Neutrophil (primary cell): Measurements from ENCODE around the gene MLLT6.

ENCODE experiments used
- H3K27ac ChIP-seq: fragments of 200-600 bp; sonication (generic); 2 replicates; pipeline ENCODE4 v1.5.1; 2016; ENCODE audit warnings: mild to moderate bottlenecking, moderate library complexity
- H3K27me3 ChIP-seq: fragments of 200-600 bp; sonication (generic); 2 replicates; pipeline ENCODE4 v1.6.0; 2016; ENCODE audit warnings: mild to moderate bottlenecking
- H3K36me3 ChIP-seq: fragments of 200-600 bp; sonication (generic); 2 replicates; pipeline ENCODE4 v1.5.1; 2017
- H3K4me1 ChIP-seq, 2 experiments: fragments of 200-600 bp in 1 of 2; sonication (generic) in 1 of 2; 1 replicate in 1 of 2; 2 replicates in 1 of 2; pipeline versions ENCODE4 v1.5.1 to v1.6.1; 2013 to 2016; ENCODE audit warnings: low read depth in 1 of 2, low read length in 1 of 2, mild to moderate bottlenecking in 1 of 2, moderate library complexity in 1 of 2; ENCODE audit not compliant: control insufficient read depth in 1 of 2, insufficient read depth in 1 of 2
- H3K4me3 ChIP-seq, 2 experiments: fragments of 200-600 bp in 1 of 2; sonication (generic) in 1 of 2; 1 replicate in 1 of 2; 2 replicates in 1 of 2; pipeline ENCODE4 v1.5.1; 2013 to 2016; ENCODE audit warnings: low read depth in 1 of 2, low read length in 1 of 2, mild to moderate bottlenecking in 1 of 2, moderate library complexity in 1 of 2
- H3K9me3 ChIP-seq: fragments of 200-600 bp; sonication (generic); 2 replicates; pipeline ENCODE4 v1.5.1; 2016
- TF ChIP-seq, protein P1 (sequence below): fragments of 200-600 bp; sonication (generic); IDR thresholded peaks from 2 replicates; pipeline ENCODE4 v1.5.1; 2016; ENCODE audit warnings: antibody characterized with exemption

Gene MLLT6

DNA sequence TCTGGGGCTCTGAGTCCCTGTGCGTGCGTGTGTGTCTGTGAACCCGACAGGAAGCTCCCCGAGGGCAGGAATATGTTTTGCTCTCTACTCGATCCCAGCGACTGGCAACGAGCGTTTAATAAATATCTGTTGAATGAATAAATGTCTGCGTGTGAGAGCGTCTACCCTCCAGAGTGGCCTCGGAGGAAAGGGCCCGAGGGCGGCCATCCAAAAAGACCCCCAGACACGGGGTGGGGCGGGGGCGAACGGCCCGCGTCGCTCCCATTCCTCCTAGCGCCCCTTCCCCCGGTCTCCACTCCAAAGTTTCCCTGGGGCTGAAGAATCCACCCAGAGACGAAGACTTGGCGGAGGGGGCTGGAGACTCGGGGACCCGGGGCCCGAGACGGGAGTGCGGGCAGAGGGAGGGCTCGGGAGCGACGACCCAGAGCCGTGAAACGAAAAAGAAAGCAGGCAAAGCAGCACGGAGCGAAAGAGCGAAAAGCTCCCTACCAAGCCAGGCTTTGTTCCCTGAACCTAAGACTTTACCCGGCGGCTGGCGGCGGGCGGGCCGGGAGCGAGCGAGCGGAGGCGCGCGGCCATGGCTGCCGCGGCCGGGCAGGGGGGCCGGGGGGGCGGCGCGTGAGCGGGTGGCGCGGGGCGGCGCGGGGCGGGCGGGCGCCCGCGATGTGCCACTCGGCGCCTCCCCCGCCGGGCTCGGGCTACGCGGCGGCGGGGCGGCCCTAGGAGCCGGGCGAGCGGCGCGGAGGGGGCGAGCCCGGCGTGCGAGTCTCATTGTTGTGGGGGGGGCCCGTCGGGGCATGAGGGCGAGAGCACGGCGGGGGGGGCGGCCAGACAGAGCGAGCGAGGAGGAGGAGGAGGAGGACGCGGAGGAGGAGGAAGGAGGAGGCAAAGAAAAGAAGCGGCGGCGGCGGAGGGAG, at the start of gene MLLT6:
TSS of gene MLLT6 (plus strand) at position 668 of the 917 bp plus-strand sequence. CDS start 360 bp downstream, outside the sequence.
- Histone ChIP-seq H3K27ac (peak within 1 kb of the TSS; percentile 93), H3K36me3 (peaks cover 12% of the 10 kb centered on the region), H3K9me3 (no peaks in the 10 kb centered on the region), H3K27me3 (peaks cover 14% of the 10 kb centered on the region), H3K4me1 (peaks cover 54 to 62% of the 10 kb centered on the region in 2 experiments), H3K4me3 (peak within 1 kb of the TSS; percentile 86 to 93)
- TF ChIP-seq, protein P1, sequence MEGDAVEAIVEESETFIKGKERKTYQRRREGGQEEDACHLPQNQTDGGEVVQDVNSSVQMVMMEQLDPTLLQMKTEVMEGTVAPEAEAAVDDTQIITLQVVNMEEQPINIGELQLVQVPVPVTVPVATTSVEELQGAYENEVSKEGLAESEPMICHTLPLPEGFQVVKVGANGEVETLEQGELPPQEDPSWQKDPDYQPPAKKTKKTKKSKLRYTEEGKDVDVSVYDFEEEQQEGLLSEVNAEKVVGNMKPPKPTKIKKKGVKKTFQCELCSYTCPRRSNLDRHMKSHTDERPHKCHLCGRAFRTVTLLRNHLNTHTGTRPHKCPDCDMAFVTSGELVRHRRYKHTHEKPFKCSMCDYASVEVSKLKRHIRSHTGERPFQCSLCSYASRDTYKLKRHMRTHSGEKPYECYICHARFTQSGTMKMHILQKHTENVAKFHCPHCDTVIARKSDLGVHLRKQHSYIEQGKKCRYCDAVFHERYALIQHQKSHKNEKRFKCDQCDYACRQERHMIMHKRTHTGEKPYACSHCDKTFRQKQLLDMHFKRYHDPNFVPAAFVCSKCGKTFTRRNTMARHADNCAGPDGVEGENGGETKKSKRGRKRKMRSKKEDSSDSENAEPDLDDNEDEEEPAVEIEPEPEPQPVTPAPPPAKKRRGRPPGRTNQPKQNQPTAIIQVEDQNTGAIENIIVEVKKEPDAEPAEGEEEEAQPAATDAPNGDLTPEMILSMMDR = no peak

DNA sequence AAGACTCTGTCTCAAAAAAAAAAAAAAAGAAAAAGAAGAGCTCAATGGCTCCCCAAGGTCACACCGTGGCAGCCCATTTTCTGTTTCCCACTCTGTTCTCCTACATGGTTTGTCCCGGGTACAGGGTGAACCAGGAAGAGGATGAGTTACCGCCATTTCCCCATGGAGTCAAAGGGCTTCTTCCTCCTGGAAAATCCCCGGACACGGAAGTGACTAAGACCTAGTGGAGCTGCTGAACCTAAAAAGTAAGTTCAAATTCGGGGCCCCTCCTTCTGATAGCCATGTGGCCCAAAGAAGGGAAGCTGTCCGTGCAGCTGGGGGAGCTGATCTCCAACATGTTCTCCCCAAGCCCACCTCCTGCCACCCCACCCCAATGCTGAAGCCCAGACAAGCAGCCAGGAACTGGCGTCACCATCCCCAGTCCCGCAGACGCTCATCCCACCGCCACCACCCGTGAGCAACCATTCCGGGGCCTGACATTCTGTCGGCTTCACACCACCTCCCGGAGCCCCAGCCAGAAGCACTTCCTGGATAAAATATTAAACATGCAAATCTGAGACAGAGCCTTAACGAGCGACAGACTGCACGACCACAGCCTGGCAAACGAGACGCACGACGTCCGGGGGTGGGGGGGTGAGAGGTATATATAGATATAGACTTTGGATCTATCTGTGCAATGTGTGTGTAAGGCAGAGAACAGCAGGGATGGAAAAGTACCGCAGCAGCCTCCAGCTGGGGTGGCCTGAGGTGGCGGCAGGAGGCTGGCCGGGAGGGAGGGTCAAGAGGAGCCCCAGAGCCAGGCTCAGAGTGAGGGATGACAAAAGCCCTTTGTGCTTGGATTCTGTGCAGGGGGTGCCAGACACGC, 47.9 kb upstream of the MLLT6 start:
- TF ChIP-seq, protein P1 = no peak
- Histone ChIP-seq H3K4me3 (no peak overlapping the region), H3K27me3 (peaks cover 77% of the 10 kb centered on the region)

DNA sequence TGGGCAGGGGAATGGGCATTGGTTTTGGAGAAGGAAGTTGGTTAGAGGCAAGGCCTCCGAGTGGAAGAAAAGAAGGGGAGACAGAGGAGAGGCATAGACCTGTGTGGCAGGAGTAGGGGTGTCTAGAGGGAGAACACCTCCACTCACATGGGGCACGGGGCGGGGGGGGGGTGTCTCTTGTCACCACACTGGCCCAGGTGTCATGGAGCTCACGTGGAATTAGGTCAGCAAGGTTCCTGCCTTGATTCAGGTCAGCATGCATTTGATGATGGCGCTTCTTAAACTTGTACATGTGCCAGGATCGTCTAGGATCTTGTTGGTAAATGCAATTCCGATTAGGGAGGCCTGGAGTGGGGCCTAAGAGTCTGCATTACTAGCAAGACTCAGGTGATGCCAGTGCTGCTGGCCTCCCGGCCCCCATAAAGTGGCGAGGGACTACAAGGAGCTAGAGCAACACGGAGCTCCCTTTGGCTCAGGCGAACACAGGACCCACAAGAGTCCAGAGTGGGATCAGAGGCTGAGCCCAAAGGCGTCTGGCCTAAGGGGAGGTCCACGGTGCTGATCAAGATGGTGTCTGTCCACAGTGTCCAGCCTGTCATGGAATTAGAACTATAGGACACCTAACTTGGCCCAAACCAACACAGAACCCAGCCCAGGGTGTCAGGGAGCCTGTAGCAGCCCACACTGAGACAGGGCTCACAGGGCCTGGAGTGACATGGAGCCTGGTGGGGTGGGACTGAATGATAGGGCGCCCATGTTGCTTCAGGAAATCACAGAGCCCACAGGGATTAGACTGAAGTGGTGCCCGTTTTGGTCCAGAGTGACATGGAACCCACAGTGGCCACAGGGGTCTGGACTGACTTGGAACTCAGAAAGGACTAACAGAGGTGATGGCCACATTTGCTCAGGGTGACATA, 47.0 kb upstream of the MLLT6 start:
- no peaks in the 10 kb centered on the region for H3K36me3 ChIP-seq
- H3K9me3 ChIP-seq = no peaks in the 10 kb centered on the region
- no peak overlapping the region for H3K4me3 ChIP-seq
- H3K27ac ChIP-seq = no peak overlapping the region
- no peaks in the 10 kb centered on the region for H3K4me1 ChIP-seq
- H3K27me3 ChIP-seq = peaks cover 85% of the 10 kb centered on the region
- TF ChIP-seq, protein P1 = no peak

More for the DNA sequence above, 47.9 kb upstream of the MLLT6 start:
- no peaks in the 10 kb centered on the region for H3K36me3 ChIP-seq
- no peaks in the 10 kb centered on the region for H3K4me1 ChIP-seq
- no peak overlapping the region for H3K27ac ChIP-seq
- H3K9me3 ChIP-seq = no peaks in the 10 kb centered on the region

DNA sequence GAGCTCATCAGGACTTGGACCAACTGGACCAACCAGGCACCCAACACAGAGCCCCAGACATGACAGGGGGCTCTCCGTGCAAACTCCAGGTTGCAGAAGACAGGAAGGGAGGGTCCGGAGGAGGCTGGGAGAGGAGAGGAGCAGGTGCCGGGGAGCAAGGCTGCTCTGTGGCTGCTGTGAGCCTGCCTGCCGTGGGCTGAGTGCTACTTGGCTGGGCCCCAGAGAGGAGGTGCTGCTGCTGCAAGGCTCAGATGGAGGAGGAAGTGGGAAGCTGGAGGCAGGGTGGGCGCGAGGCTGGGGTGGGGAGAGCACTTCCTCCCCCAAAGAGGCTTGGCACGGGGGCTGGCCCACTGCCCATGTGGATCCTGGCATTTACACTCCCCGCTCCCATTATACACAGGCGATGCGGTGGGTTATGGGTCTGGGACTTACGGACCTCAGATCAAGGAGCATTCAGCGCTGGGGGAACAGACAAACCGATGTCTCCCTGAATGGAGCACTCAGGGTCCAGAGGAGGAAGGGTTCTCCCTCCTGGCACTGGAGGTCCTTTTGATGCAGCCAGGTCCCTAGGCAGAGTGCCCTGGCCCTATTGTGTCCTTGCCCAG, 46.2 kb upstream of the MLLT6 start:
- Histone ChIP-seq H3K4me1 (no peaks in the 10 kb centered on the region), H3K27me3 (peaks cover 85% of the 10 kb centered on the region), H3K27ac (no peak overlapping the region), H3K4me3 (no peak overlapping the region), H3K9me3 (no peaks in the 10 kb centered on the region), H3K36me3 (no peaks in the 10 kb centered on the region)
- TF ChIP-seq, protein P1 = no peak
